Spleen (tissue), 7 donors: ENCODE data around the gene ITGA1.

ENCODE experiments used
- CTCF ChIP-seq, 11 experiments: fragments of 200-600 bp in 7 of 11; fragments of 450-650 bp in 4 of 11; sonication (generic) in 4 of 11; IDR thresholded peaks in 8 of 11; conservative IDR thresholded peaks in 3 of 11; 1 replicate in 7 of 11; 2 replicates in 4 of 11; pipeline versions ENCODE4 v1.4.0 to v1.8.0; 2016 to 2021; ENCODE audit warnings: antibody characterized with exemption in 11 of 11, inconsistent platforms in 4 of 11, mild to moderate bottlenecking in 1 of 11
- POLR2A ChIP-seq, 3 donors: fragments of 450-650 bp; IDR thresholded peaks; one replicate each; pipeline ENCODE4 v1.5.1; 2017; ENCODE audit warnings: antibody characterized with exemption in 3 of 3, mild to moderate bottlenecking in 1 of 3
- POLR2AphosphoS5 ChIP-seq, 3 donors: sonication (generic); formaldehyde crosslinking; IDR thresholded peaks; one replicate each; pipeline ENCODE4 v1.5.1; 2017; ENCODE audit warnings: antibody characterized with exemption in 3 of 3
- donor health status: DM: no; HTN: no; CAD: no; lungs with moderate emphysema.
- donor health status: DM: no; HTN: no; CAD: no.
- donor health status: DM: no; HTN: no; CAD: no.

- no peak for TF ChIP-seq CTCF (IDR thresholded peaks at IDR 0.05 in 8 of 11, conservative IDR thresholded peaks at IDR 0.05 in 3 of 11)
- no peak for TF ChIP-seq POLR2A (IDR thresholded peaks at IDR 0.05)
- TF ChIP-seq POLR2AphosphoS5 (IDR thresholded peaks at IDR 0.05) = peak in 1 of 3 donors; percentile 59
Measured at GRCh38 chr5:52811067-52811749, 23.5 kb downstream of the ITGA1 start.
